ENCODE results near the gene STAT3. TPM values are rescaled to one million over a fixed set of nuclear protein-coding genes. Genes with fewer than 3 reads are reported as not detected.
"Not testable (repeated sequence)": the region's sequence is repeated elsewhere in the genome, so short reads cannot be mapped to it uniquely, and the experiment has no call there.

STAT3 gene
- total RNA-seq, 1 experiment from 2014 or later = 61.0 TPM

DNA sequence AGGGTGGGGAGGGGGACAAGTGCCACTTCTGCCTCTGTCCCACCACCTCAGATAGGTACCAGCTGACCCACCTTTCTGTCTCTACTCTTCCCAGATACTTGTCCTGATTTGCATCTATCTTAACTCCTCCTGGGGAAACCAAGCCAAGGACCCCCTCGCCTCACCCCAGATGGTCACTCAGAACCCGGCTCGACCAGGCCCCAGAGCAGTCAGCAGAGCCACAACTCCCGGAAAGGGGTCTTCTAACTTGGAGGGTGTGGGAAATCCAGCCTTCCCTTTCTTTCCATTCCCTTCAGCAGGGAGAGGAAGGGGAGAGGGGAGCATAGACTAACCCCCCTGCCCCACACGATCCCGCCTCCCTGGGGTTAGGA is 32.9 kb upstream of the STAT3 start:
- CTCF ChIA-PET = interaction anchor here (1.0 to 1.7 kb wide), 2 partner anchors 96 to 106 kb away, joined by 3 to 7 read pairs; no protein-coding TSS in a partner anchor
- ATAC-seq (no peak), DNase-seq (ENCODE audit: low read depth, low spot score) (no peak)
- RAD21 ChIA-PET (ENCODE audit: low non-redundant PET in 1 of 2, low total read pairs in 2 of 2, uncharacterized antibody in 2 of 2, unreplicated experiment in 2 of 2) = no interaction called here
- Histone ChIP-seq H3K79me2 (ENCODE audit: insufficient read depth, low read length) (peaks cover 68% of the 10 kb centered on the region), H2AFZ (ENCODE audit: low read depth, low read length, poor library complexity, severe bottlenecking) (no peak overlapping the region), H4K20me1 (ENCODE audit: insufficient read depth) (peaks cover 7% of the 10 kb centered on the region; the same call in 1 of the 2 replicates), H3K27ac (ENCODE audit: low read depth, low read length) (peak overlapping the region; percentile 99), H3K9me3 (ENCODE audit: control insufficient read depth in 1 of 2, insufficient read depth in 1 of 2, low read depth in 1 of 2, low read length in 2 of 2) (no peaks in the 10 kb centered on the region), H3K4me3 (replicated peaks in 1 of 2; ENCODE audit: low read depth in 1 of 2, low read length in 2 of 2) (peak overlapping the region; percentile 90 to 94), H3K27me3 (ENCODE audit: insufficient read depth, low read length) (no peaks in the 10 kb centered on the region), H3K9ac (ENCODE audit: low read length) (peak overlapping the region; percentile 89), H3K36me3 (ENCODE audit: control insufficient read depth in 1 of 2, insufficient read depth in 2 of 2, low read length in 2 of 2) (peaks cover 0 to 3% of the 10 kb centered on the region in 2 experiments; a peak in 1 of 4 replicates), H3K4me1 (ENCODE audit: control insufficient read depth in 1 of 2, insufficient read depth in 2 of 2, low read length in 2 of 2) (peaks cover 27 to 49% of the 10 kb centered on the region in 2 experiments), H3K9me2 (ENCODE audit: insufficient read depth) (no peaks in the 10 kb centered on the region), H3K4me2 (ENCODE audit: low read length) (peak overlapping the region; percentile 97)
- no TSS peak for BruUV-seq (replicated peaks)
- intact Hi-C loops (cut with micrococcal nuclease) = no loop called here
- POLR2A ChIA-PET = interaction anchor here (1.6 to 5.6 kb wide), 2 partner anchors 12 to 32 kb away, joined by 6 to 88 read pairs; partner anchors contain the start of gene STAT3
- no peak for TF ChIP-seq ZNF274 (IDR thresholded peaks at IDR 0.05; ENCODE audit: low read depth, low read length)
- TF ChIP-seq SRF (IDR thresholded peaks at IDR 0.05; ENCODE audit: low read depth) = no peak
- TF ChIP-seq CEBPB (IDR thresholded peaks at IDR 0.05; ENCODE audit: low read depth) = no peak
- TF ChIP-seq ATF3 (IDR thresholded peaks at IDR 0.05) = no peak
- no peak for TF ChIP-seq POLR2A (IDR thresholded peaks at IDR 0.05; ENCODE audit: borderline replicate concordance, extremely low read depth, insufficient read depth, insufficient read length)
- no peak for TF ChIP-seq ELF1 (IDR thresholded peaks at IDR 0.05; ENCODE audit: borderline replicate concordance, low read depth)
- TF ChIP-seq ZBTB33 (IDR thresholded peaks at IDR 0.05; ENCODE audit: extremely low read depth, insufficient replicate concordance, low read length) = no peak
- TF ChIP-seq REST (IDR thresholded peaks at IDR 0.05; ENCODE audit: low read depth) = no peak
- no peak for TF ChIP-seq CBX3 (IDR thresholded peaks at IDR 0.05; ENCODE audit: low read depth)

GRCh38 chr17:42417981-42418380 is 29.7 kb upstream of the STAT3 start:
- Histone ChIP-seq H3K79me2 (ENCODE audit: insufficient read depth, low read length) (peaks cover 97% of the 10 kb centered on the region), H3K4me1 (ENCODE audit: control insufficient read depth in 1 of 2, insufficient read depth in 2 of 2, low read length in 2 of 2) (peaks cover 20 to 46% of the 10 kb centered on the region in 2 experiments)
- H3K27me3 ChIP-seq (ENCODE audit: insufficient read depth, low read length); H3K27ac ChIP-seq (ENCODE audit: low read depth, low read length); POLR2A ChIA-PET; H3K9me3 ChIP-seq (ENCODE audit: control insufficient read depth in 1 of 2, insufficient read depth in 1 of 2, low read depth in 1 of 2, low read length in 2 of 2); ATAC-seq; DNase-seq (ENCODE audit: low read depth, low spot score); H3K4me3 ChIP-seq (replicated peaks in 1 of 2; ENCODE audit: low read depth in 1 of 2, low read length in 2 of 2); intact Hi-C loops (cut with micrococcal nuclease); H2AFZ ChIP-seq (ENCODE audit: low read depth, low read length, poor library complexity, severe bottlenecking); H3K9ac ChIP-seq (ENCODE audit: low read length); BruUV-seq (replicated peaks); H4K20me1 ChIP-seq (ENCODE audit: insufficient read depth); H3K36me3 ChIP-seq (ENCODE audit: control insufficient read depth in 1 of 2, insufficient read depth in 2 of 2, low read length in 2 of 2); RAD21 ChIA-PET (ENCODE audit: low non-redundant PET in 1 of 2, low total read pairs in 2 of 2, uncharacterized antibody in 2 of 2, unreplicated experiment in 2 of 2); H3K9me2 ChIP-seq (ENCODE audit: insufficient read depth); H3K4me2 ChIP-seq (ENCODE audit: low read length): not testable (repeated sequence)
- CTCF ChIA-PET = interaction anchor here (0.7 kb wide), 1 partner anchor 236 kb away, joined by 3 read pairs; no protein-coding TSS in a partner anchor
